ENCODE measurements around the gene LOC101059915.
"Not testable (repeated sequence)": the region's sequence is repeated elsewhere in the genome, so short reads cannot be mapped to it uniquely, and the experiment has no call there.

Gene LOC101059915

DNA sequence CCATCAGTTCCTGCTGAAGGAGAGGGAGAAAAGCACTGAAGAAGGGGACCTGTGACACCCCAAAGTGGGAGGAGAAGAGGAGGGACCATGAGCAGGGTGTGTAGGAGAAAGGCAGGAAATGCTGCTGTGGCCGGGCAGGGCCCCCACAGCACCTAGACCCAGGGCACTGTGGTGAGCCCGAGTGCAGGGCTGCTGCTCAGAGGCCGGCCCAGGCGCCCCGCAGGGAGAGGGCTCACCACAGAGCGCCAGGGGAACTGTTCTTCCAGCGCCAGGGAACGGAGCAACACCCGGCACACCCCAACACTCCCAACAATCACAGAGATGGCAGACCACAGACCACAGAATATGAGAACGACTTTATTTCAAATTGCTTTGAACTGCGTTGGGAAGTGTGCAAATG lies 4.7 kb upstream of the LOC101059915 start:
- Mint-ChIP-seq H3K4me1 (peaks cover 6 to 18% (median 13%) of the 10 kb centered on the region in 7 donors), H3K27ac (peak overlapping the region in 8 of 9 donors; percentile 24 to 89 (median 47)), H3K4me3 (peak overlapping the region; percentile 7 to 80 (median 57))
- H3K9me3 ChIP-seq (ENCODE audit: control insufficient read depth in 2 of 3, low read length in 3 of 3); H3K36me3 ChIP-seq (ENCODE audit: control insufficient read depth in 2 of 3, insufficient read depth in 3 of 3, low read length in 3 of 3); H3K27ac ChIP-seq (ENCODE audit: low read depth, low read length); POLR2A ChIA-PET; H3K27me3 ChIP-seq (ENCODE audit: control insufficient read depth in 2 of 2, insufficient read depth in 2 of 2, low read length in 2 of 2); H3K4me3 ChIP-seq (ENCODE audit: low read length); intact Hi-C loops (cut with micrococcal nuclease); H3K27me3 Mint-ChIP-seq; H3K4me1 ChIP-seq (ENCODE audit: control insufficient read depth in 2 of 2, insufficient read depth in 2 of 2, low read length in 2 of 2); H3K36me3 Mint-ChIP-seq; H3K9me3 Mint-ChIP-seq; DNase-seq: not testable (repeated sequence)
- CTCF ChIA-PET: interaction anchor here (1.7 kb wide), 1 partner anchor 10 kb away, joined by 5 read pairs; no protein-coding TSS in a partner anchor
- peak; percentile 12 for ATAC-seq

DNA sequence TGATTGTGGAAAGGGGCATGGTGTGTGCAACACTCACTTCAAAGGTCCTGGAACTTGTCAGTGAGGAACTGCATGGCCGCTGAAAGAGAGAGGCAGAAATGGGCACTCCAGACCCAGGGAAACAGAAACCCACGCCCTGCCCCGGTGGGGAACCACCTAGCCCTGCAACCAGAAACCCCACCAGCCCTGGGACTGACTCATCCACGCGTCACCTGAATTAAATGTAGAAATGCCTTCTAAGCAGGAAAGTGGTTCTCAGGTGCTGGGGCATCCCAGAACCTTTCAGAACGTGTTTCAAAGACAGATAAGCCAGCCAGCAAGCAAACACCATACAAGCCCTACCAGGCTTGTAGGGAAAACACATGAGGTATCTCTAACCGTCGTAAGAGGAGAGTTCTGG lies 4.1 kb upstream of the LOC101059915 start:
- H3K36me3 Mint-ChIP-seq; H3K27me3 ChIP-seq (ENCODE audit: control insufficient read depth in 2 of 2, insufficient read depth in 2 of 2, low read length in 2 of 2); H3K9me3 Mint-ChIP-seq; H3K4me3 ChIP-seq (ENCODE audit: low read length); H3K27ac ChIP-seq (ENCODE audit: low read depth, low read length); H3K4me1 ChIP-seq (ENCODE audit: control insufficient read depth in 2 of 2, insufficient read depth in 2 of 2, low read length in 2 of 2); intact Hi-C loops (cut with micrococcal nuclease); H3K9me3 ChIP-seq (ENCODE audit: control insufficient read depth in 2 of 3, low read length in 3 of 3); H3K27me3 Mint-ChIP-seq; POLR2A ChIA-PET; H3K36me3 ChIP-seq (ENCODE audit: control insufficient read depth in 2 of 3, insufficient read depth in 3 of 3, low read length in 3 of 3): not testable (repeated sequence)
- CTCF ChIA-PET: interaction anchor here (1.7 kb wide), 1 partner anchor 11 kb away, joined by 5 read pairs; no protein-coding TSS in a partner anchor
- Mint-ChIP-seq H3K4me3 (peak overlapping the region in 6 of 10 donors; percentile 6 to 66 (median 15)), H3K27ac (peak overlapping the region in 2 of 9 donors; percentile 14 to 89), H3K4me1 (peaks cover 6 to 18% (median 13%) of the 10 kb centered on the region in 7 donors)
- peak; percentile 26 for ATAC-seq
- peak in 2 of 9 donors; percentile 47 to 49 for DNase-seq

DNA sequence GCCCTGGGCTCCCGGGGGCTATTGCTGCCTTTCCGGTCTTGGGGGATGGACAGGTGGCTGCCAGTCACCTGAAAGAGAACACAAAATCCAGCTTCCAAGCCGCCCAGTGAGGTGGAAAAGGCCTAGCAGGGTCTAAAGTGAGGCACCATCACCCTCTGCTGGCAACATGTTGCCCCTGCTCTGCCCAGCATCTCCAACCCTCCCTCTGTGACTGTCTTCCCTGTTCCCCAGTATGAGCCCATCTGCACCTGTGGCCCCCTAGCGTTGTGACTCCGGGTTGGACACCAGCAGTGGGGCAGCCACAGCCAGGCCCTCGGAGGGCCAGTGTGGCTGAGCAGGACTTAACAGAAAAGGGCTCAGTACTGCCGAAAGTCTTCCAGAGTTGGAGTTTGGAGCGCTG lies 3.1 kb upstream of the LOC101059915 start:
- H3K4me3 ChIP-seq (ENCODE audit: low read length); DNase-seq; H3K27me3 ChIP-seq (ENCODE audit: control insufficient read depth in 2 of 2, insufficient read depth in 2 of 2, low read length in 2 of 2); H3K4me3 Mint-ChIP-seq; H3K36me3 Mint-ChIP-seq; H3K27me3 Mint-ChIP-seq; intact Hi-C loops (cut with micrococcal nuclease); CTCF ChIA-PET; H3K9me3 Mint-ChIP-seq; H3K27ac ChIP-seq (ENCODE audit: low read depth, low read length); H3K9me3 ChIP-seq (ENCODE audit: control insufficient read depth in 2 of 3, low read length in 3 of 3); H3K36me3 ChIP-seq (ENCODE audit: control insufficient read depth in 2 of 3, insufficient read depth in 3 of 3, low read length in 3 of 3); POLR2A ChIA-PET; H3K27ac Mint-ChIP-seq; ATAC-seq; H3K4me1 ChIP-seq (ENCODE audit: control insufficient read depth in 2 of 2, insufficient read depth in 2 of 2, low read length in 2 of 2): not testable (repeated sequence)
- H3K4me1 Mint-ChIP-seq: peaks cover 6 to 18% (median 13%) of the 10 kb centered on the region in 7 donors

- Mint-ChIP-seq H3K4me3 (no peak overlapping the region), H3K27ac (no peak overlapping the region), H3K27me3 (no peaks in the 10 kb centered on the region), H3K9me3 (peaks cover 0 to 2% (median 0%) of the 10 kb centered on the region in 11 donors), H3K36me3 (no peaks in the 10 kb centered on the region), H3K4me1 (peaks cover 6 to 18% (median 13%) of the 10 kb centered on the region in 7 donors)
- no peaks in the 10 kb centered on the region for H3K36me3 ChIP-seq (ENCODE audit: control insufficient read depth in 2 of 3, insufficient read depth in 3 of 3, low read length in 3 of 3)
- no peak overlapping the region for H3K4me3 ChIP-seq (ENCODE audit: low read length)
- no peaks in the 10 kb centered on the region for H3K27me3 ChIP-seq (ENCODE audit: control insufficient read depth in 2 of 2, insufficient read depth in 2 of 2, low read length in 2 of 2)
- ATAC-seq: no peak
- ChIA-PET POLR2A (no interaction called here), CTCF (no interaction called here)
- intact Hi-C loops (cut with micrococcal nuclease): no loop called here
- H3K27ac ChIP-seq (ENCODE audit: low read depth, low read length): no peak overlapping the region
- H3K9me3 ChIP-seq (ENCODE audit: control insufficient read depth in 2 of 3, low read length in 3 of 3): no peaks in the 10 kb centered on the region
- peaks cover 3 to 5% of the 10 kb centered on the region in 2 donors for H3K4me1 ChIP-seq (ENCODE audit: control insufficient read depth in 2 of 2, insufficient read depth in 2 of 2, low read length in 2 of 2)
- DNase-seq: no peak
These were observed 2.4 kb upstream of the LOC101059915 start for GRCh38 chrX:71664889-71665491.

DNA sequence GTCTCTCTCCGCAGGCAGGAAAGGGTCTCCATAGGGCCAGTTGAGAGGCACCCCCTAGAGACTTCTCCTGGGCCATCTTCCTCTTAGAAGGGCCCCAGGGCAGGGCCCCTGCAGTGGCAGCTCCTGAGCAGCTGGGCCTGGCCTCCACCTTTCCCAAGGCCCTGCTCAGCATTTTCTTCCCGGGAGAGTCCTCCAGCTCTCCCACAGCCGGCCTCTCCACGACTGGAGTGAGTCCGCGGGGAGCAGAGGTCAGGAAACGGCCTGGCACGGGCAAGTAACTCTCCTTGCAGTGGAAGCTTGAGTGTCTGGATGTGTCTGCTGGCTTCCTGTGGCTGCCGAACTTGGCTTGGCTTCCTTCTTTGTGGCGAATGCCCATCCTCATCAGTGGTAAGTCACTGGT lies 1.6 kb upstream of the LOC101059915 start:
- Histone ChIP-seq H3K36me3 (ENCODE audit: control insufficient read depth in 2 of 3, insufficient read depth in 3 of 3, low read length in 3 of 3) (no peaks in the 10 kb centered on the region), H3K4me3 (ENCODE audit: low read length) (no peak overlapping the region), H3K9me3 (ENCODE audit: control insufficient read depth in 2 of 3, low read length in 3 of 3) (no peaks in the 10 kb centered on the region), H3K4me1 (ENCODE audit: control insufficient read depth in 2 of 2, insufficient read depth in 2 of 2, low read length in 2 of 2) (peaks cover 5 to 9% of the 10 kb centered on the region in 2 donors), H3K27ac (ENCODE audit: low read depth, low read length) (no peak overlapping the region), H3K27me3 (ENCODE audit: control insufficient read depth in 2 of 2, insufficient read depth in 2 of 2, low read length in 2 of 2) (no peaks in the 10 kb centered on the region)
- POLR2A ChIA-PET: no interaction called here
- Mint-ChIP-seq H3K4me1 (peaks cover 6 to 23% (median 19%) of the 10 kb centered on the region in 7 donors), H3K9me3 (peaks cover 0 to 2% (median 0%) of the 10 kb centered on the region in 11 donors), H3K27me3 (peaks cover 0 to 5% (median 0%) of the 10 kb centered on the region in 5 donors), H3K4me3 (no peak overlapping the region), H3K36me3 (no peaks in the 10 kb centered on the region), H3K27ac (no peak overlapping the region)
- intact Hi-C loops (cut with micrococcal nuclease): no loop called here
- ATAC-seq (no peak), DNase-seq (no peak)
- CTCF ChIA-PET: no interaction called here

DNA sequence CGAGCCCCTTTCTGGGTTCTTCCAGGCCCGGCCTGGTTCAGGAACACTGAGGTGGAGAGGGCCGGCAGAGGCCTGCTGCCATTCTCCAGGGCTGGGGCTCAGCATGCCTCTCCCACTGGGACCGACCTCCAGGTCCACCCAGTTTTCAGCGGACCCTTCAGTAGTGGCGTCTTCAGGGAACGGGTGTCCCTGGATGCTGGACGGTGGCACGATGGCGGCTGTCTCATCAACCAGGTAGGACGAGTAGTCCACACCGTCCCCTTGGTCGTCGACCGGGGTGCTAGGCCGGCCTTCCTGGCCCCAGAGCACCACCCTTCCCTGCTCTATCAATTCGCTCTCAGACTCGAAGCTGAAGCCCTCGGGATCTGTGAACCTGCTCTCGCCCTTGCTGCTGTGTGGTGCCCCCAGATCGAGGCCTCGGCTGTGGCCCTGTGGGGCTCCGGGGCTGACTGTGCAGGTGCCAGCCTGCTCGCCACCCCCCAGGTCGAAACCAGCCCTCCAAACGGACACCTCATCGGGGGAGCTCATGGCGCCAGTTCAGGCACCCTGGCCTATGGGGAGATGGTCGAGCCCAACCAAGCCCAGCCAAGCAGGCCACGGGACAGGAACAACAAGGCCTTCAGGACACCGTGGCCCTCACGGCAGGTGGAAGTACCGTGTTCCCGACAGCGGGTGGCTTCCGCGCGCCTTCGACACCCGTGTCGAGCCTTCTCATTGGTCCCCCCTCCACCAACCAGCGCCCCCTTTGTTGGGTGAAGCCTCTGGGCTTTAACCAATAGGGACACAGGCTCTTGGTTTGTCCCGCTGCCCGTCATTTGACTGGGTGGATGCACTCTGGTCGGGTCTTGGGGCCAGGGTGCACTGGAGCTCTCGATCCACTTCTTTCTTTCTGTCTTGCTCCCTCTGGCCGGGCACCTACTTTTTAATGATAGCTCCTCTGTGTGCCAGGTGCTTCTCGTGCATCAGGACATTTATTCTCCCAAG lies 814 bp upstream of the LOC101059915 start:
- H3K36me3 ChIP-seq (ENCODE audit: control insufficient read depth in 2 of 3, insufficient read depth in 3 of 3, low read length in 3 of 3): no peaks in the 10 kb centered on the region
- peaks cover 0 to 2% (median 0%) of the 10 kb centered on the region in 11 donors for H3K9me3 Mint-ChIP-seq
- H3K4me3 ChIP-seq (ENCODE audit: low read length): no peak overlapping the region
- ATAC-seq (no peak), DNase-seq (no peak)
- ChIA-PET CTCF (no interaction called here), POLR2A (no interaction called here)
- H3K27me3 Mint-ChIP-seq: peaks cover 0 to 6% (median 0%) of the 10 kb centered on the region in 5 donors
- no peak overlapping the region for H3K27ac Mint-ChIP-seq
- H3K27me3 ChIP-seq (ENCODE audit: control insufficient read depth in 2 of 2, insufficient read depth in 2 of 2, low read length in 2 of 2): no peaks in the 10 kb centered on the region
- no peak overlapping the region for H3K27ac ChIP-seq (ENCODE audit: low read depth, low read length)
- peaks cover 9 to 30% (median 27%) of the 10 kb centered on the region in 7 donors for H3K4me1 Mint-ChIP-seq
- no peaks in the 10 kb centered on the region for H3K36me3 Mint-ChIP-seq
- no peak overlapping the region for H3K4me3 Mint-ChIP-seq
- no peaks in the 10 kb centered on the region for H3K9me3 ChIP-seq (ENCODE audit: control insufficient read depth in 2 of 3, low read length in 3 of 3)
- H3K4me1 ChIP-seq (ENCODE audit: control insufficient read depth in 2 of 2, insufficient read depth in 2 of 2, low read length in 2 of 2): peaks cover 5 to 16% of the 10 kb centered on the region in 2 donors
- intact Hi-C loops (cut with micrococcal nuclease): no loop called here

Measured in naive thymus-derived CD4-positive, alpha-beta T cell (primary cell).